GM19328 (cell line): ENCODE results near the gene NUDT4B.
"Not testable (repeated sequence)": the region's sequence is repeated elsewhere in the genome, so short reads cannot be mapped to it uniquely, and the experiment has no call there.

Source experiments
- ATAC-seq: cut with Tn5 transposase; IDR thresholded peaks from one replicate; pipeline ENCODE4 v1.9.1; 2021; ENCODE audit warnings: mild to moderate bottlenecking, moderate library complexity; ENCODE audit not compliant: unreplicated experiment

The NUDT4B gene

DNA sequence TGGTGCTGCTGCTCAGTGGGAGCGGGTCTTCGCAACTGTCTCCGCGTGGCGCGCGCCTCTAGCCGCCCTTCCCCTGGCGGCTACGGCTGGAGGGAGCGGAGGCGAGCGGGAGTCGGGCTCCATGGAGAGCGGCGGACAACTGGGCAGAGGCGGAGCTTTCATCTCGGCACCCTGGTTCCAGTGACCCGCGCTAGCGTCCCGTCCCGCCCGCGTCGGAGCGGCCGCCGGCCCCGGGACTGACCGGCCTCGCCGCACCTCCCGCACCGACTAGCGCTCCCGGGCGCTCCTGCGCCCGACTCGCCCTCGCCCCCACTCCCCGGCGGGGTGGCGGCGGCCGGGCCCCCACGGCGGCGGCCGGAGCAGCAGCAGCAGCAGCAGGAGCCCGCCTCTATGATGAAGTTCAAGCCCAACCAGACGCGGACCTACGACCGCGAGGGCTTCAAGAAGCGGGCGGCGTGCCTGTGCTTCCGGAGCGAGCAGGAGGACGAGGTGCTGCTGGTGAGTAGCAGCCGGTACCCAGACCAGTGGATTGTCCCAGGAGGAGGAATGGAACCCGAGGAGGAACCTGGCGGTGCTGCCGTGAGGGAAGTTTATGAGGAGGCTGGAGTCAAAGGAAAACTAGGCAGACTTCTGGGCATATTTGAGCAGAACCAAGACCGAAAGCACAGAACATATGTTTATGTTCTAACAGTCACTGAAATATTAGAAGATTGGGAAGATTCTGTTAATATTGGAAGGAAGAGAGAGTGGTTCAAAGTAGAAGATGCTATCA is at the start of gene NUDT4B:
Gene NUDT4B (plus strand): TSS at position 212 of the 772 bp plus-strand sequence. CDS start 179 bp downstream, at position 391.
- ATAC-seq = not testable (repeated sequence)

DNA sequence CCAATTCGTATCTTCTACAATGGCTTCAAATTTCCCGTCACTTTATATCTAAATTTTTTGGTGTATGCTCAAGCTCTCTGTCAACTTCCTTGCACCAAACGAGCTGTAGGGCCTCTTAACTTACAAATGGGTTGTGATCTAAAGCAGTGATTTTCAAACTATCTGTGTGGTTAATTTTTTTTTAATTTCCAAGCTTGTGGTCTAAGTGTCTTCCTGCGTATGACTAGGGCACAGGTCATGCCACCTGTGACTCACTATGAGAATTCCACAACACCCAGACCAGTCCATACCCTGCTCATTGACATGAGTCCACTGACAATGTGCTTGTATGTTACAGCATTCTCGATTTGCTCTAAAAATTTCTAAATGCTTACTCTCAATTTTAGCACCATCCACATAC is 49.2 kb upstream of the NUDT4B start:
- ATAC-seq = not testable (repeated sequence)

DNA sequence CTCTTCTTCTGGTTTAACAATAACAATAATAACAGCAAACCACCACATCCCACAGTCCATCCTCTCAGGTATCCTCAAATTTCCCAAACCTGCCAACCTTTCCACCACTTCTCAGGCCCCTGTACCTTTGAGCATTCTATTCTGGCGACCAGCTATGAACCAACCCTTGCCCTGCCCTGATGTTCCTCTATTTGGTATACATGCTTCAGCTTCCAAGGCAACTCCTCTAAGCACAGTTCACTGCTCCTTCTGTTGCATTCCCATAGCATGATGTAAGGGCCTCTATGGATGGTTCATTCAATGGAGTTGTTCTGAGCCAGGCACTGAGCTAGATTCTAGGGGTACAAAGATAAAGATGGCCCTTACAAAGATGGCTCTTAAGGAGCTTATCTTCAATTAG is 46.3 kb upstream of the NUDT4B start:
- ATAC-seq = not testable (repeated sequence)

DNA sequence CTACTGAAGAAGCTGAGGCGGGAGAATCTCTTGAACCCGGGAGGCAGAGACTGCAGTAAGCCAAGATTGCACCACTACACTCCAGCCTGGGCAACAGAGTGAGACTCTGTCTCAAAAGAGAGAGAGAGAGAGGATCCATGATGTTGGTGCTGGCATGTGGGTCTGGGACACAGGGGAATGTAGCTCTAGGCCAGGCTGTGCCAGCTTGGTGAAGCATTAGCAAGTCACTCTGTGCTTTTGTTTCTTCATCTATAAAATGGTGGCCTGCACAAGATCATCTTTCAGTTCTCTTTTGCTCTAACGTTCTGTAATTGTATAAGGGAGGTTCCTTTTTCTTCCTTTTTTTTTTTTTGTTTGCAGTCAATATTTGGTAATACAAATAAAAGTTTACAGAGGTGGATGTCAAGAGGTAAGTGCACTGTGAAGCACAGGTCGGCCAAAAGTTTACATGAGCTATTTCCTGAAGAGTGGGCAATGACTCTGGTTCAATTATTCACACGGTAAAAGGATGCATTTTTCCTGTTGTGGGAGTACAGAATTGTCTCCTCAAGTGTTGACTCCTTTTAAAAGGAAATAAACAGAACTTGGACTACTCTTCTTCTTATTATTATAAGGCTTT is 44.5 kb upstream of the NUDT4B start:
- ATAC-seq = not testable (repeated sequence)

DNA sequence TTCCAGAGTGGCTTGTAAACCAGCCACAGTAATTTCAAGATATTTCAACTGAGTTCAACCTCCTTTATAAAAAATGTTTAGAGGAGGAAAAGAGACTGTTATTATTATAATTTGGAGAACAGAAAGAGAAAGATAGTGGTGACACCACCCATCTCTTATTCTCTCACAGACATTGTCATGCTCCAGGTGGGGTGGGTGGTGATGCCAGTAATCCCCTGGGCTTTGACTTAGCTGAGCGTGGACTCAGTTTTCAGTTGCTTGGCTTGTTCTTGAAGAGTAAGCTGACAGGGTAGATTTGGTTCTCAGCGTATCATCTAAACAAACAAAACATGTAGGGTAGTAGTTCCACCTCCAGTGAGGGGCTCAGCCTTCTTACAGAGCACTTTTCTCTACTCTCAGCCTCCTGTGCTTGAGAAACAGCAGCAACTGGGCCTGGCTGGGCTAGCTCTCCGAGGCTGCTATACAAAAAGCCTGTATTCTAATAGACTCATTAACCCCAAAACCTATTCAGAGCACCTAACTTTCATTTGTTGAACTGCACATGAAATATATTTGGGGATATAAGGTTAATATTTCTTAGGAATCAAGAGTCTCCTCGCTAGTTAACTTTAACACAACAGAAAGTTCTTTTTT is 43.1 kb upstream of the NUDT4B start:
- not testable (repeated sequence) for ATAC-seq

DNA sequence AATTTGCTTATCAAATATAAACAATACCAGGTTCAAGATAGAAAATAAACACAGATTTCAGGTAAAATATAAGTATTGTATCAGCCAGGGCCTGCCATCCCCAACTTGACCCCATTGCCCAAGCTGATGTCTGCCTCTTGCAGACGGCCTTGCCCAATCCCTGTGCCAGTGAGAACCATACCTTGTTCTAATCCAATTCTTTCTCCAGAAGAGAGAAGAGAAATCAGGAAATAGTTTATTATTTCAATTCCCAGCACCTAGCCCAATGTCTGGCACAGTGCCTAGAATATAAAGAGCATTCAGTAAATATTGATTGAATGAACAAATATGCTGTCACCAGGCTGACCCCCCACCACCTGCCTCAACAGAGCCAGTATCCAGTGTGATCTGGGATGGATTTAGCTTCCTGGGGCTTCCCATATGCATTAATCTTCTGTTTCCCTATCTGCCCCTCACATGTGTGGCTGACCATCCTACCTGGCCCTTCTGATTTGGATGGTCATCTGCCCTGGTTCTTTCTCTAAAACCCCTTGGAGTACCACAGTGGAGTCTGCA is 39.7 kb upstream of the NUDT4B start:
- ATAC-seq = not testable (repeated sequence)

DNA sequence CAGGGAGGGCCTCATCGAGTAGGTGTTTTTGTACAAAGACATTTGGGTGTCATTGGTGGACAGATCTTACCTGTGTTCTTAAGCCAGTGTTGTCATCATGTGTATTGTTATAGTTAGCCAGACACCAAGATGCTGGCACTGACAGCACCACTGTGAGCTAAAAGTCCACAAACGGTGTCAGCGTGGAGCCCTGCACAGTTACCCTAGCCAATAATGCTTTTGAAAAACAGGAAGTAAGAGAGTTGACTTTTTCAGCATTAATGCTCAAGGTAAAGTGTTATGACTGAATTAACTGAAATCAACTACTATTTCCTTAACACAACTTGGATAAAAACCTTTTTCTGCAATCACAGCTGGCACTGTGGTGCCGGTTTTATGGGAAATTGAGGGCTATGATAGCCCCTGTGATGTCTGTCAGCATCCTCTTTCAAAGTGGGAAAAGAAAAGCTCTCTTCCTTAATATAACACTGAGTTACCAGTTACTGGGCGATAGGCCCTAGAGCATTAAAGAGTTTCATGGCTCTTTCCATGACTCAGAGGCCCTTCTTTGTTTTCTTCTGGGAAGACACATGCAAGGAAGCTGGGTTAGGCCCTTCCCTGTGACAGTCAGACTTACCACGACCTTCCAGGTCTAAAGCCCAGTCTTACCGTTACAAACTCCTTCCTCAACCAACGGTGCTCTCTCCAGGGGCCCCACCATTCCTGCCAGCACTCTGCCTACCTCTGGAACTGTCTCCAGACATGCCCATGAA is 37.6 kb upstream of the NUDT4B start:
- ATAC-seq = not testable (repeated sequence)

DNA sequence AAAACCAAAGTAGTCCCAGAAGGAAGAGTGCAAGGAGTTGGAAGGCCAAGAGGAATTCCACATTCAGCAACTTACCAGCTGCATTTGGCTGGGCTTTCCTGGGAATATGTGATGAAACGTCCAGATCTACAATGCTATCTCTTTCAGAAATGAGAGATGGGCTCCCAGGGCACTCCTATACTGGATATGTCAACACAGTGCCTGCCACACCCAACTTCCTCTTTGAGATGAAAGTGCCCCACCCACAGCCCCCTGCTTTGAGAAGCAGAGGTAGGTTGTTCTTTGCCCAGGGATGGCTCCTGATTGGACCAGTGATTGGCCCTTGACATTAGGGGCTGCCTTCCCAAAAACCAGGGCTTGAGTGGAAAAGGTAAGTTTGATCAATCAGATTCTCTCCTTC is 36.2 kb upstream of the NUDT4B start:
- not testable (repeated sequence) for ATAC-seq

DNA sequence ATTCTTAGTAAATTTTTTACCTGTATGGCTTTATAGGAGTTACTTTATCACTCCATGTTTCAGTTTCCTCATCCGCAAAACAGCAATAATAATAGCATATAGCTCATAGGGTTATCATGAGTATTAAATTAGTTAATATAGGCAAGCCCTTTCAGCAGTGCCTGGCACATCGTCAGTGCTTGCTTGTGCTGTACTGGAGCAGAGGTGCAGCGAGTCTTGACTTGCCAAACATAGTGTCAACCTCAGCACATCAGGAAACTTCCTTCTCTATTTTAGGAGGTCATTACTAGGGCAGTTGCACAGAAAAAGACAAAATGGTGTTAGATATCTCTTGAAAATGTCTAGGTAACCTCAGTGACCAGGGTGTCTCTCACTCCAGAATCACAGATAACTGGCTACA is 33.1 kb upstream of the NUDT4B start:
- not testable (repeated sequence) for ATAC-seq

DNA sequence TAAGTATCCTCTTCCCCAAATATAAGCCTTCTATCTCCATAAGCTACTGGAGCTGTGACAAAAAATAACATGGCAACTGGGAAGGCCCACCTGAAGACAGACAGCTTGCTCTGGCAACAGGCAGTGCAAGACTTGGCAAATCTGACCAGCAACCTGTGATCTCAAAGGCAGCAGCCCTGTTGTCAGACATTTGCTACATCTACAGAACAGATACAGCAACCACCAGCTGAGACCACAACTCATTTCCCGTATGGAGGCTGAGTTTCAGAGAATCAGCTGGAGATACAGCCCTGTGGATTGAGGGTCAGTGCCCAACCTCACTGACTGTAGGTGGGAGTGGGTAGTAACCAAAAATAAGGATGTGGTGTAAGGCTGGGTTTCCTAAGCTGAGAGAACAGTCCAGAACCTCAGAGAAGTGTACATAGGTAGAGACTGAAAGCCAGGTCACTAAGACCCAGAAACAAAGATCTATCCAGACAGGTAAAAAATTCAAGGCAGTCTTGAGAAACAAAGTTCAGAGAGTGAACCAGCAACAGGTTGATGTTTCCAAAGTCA is 31.5 kb upstream of the NUDT4B start:
- not testable (repeated sequence) for ATAC-seq

DNA sequence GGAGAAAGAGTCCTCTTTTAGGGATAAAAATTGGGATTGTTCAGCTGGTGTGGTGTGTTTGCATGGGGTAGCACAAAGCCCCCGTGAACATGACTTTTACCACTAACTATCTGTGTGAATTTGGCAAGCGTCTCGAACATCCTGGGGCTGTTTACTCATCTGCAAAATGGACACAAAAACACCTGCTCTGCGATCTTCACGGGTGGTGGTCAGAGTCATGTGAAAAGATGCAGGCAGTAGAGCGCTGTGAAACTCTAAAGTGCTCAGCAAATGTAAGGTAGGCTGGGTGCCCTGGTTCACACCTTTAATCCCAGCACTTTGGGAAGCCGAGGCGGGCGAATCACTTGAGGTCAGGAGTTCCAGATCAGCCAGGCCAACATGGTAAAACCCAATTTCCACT is 27.7 kb upstream of the NUDT4B start:
- ATAC-seq = not testable (repeated sequence)

DNA sequence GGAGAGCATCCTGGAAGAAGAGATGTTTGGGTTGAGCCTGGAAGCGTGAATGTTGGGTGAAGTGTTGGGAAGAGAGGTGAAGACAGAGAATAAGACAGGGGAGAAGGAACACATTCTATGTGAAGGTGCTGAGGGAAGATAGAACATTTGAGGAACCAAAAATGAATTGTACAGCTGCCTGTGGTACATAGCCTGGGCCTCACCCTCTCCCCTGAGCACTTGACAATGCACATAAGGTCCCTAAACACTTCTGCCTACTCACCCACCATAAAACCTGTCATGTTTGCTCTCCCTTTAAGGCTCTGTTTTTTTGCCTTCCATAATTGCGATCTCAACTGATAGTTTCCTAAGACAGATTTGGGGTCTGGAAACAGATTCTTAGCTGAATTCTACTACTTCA is 25.8 kb upstream of the NUDT4B start:
- not testable (repeated sequence) for ATAC-seq

DNA sequence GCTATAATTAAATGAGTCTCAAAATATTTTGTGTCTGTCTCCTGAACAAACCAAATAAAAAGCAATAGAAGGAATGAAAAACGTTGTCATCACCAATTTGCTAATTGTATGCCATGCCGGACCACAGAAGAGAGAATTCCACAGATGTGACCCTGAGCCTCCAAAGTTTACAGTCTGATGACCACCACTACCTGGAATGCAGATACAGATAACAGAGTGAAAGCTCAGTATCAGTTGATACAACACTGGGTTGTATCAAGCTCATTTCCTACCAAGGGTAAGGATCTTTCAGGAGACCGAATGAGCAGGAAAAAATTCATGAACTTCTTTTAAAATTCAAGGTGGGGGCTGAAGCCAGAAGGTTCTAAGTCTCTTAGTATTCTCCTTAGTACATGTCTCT is 25.1 kb upstream of the NUDT4B start:
- not testable (repeated sequence) for ATAC-seq

DNA sequence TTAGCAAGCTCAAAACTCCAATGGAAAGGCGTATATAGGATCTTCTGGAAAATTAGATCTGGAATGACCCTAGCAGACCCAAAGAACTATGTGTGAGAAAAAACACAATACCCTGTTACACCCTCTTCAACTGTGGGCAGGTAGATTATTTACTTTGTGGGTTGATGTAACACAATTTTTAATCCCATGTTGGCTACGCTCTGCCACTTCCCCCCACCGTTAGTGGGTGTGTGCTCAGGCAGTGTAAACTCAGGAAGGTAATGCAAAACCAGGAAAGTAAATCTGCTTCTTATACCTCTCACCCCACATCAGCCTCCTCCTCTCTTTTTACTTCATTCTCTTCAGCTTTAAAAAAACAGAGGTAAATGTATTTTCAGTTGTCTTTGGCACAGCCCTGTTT is 23.7 kb upstream of the NUDT4B start:
- ATAC-seq = not testable (repeated sequence)

DNA sequence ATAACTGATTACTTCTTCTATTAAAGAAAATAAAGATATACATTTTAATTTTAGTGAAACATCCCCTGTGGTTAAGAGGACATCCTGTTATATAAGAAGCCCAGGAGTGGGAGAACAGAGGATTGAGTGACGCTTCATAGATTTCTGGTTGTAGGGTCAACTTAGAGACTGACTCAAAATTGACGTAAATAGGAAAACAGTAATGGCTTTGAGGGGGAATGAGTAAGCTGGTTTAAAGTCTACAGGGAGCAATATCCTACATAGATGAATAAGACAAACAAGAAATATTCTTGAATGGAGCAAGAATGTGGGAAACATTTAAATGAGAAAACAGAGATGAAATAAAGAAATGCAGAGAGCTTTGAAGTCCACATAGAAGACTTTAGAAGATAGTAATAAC is 20.7 kb upstream of the NUDT4B start:
- ATAC-seq = not testable (repeated sequence)

DNA sequence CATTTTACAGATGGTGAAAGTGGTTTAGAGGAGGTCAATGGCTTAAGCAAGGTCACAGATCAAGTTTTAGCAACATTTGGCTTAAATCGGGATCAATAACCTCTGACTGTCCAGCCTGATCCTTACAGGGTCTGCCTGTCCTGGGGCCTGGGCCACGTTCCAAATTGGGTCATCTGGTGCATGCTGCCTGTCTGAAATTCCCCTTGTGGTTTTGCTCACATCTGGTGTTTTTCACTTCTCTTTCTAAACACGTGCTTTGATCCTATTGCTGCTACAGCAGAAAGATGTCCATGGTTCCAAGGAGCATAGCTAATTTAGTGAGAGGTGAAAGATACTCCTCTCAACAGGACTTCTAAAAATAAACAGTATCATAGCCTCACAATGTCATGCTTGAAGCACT is 19.4 kb upstream of the NUDT4B start:
- peak; percentile 51 for ATAC-seq

DNA sequence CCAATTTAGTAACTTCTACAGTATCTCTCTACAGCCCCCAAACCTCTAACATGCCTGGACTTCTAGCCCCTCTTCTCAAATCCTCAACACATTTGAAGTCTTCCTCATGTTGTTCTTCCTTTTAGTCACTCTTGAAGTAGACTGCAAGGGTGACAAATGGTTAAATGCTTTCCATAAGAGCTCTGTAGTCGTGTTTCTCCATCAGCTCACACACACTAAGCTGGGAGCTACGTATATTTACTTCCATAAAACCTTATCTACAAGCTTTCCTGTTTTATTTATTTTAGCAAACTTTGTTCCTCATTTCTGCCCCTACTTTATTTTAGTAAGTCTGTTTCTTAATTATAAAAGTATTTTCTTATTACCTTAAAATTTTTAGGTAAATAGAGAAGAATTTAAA is 19.0 kb upstream of the NUDT4B start:
- ATAC-seq = not testable (repeated sequence)

DNA sequence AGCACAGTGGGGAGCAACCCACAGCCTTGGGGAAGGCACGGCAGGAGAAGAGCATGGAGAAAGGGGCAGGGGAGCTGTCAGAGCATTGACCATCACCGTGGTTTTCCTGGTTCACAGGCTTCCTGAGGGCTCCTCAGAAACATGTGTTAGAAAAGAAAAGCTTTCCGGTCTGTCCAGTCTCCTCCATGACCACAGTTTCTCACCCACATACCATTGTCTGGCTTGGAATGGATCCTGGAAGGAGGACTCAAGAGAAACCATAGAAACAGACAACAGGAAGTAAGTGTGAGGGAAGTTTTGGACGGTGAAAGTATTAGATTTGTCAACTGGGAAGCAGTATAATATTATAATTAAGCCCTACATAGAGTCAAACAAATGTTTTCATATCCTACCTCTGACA is 16.3 kb upstream of the NUDT4B start:
- not testable (repeated sequence) for ATAC-seq

DNA sequence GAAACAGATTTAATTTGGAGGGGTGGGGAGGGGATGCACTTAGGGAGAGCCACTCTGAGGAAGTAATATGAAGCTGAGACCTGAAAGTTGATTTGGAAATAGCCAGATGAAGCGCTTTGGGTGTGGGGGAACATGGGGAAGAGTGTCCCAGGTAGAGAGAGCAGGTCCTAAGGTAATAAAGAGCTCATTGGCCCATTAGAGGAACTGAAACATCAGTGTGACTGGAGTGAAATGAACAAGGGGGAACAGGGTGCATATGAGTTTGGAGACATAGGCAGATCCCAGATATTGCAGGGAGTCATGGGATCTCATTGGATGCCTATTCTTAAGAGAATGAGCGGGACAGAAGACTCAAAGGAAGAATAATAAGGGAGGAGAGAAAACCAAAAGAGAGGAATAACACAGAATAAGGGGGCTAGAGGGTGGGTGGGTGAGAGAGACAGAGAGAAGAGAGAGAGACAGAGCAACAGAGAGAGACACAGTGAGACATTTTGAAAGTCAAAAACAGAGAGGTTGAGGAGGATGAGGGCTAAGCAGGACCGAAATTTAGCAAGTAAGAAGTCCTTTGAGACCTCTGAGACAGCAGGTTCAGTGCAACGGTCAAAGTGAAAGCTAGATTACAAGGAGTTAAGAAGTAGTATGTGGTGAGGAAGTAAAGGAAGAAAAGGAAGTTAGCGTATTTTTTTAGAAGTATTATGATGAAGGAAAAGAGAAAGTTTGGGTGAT is 14.8 kb upstream of the NUDT4B start:
- peak; percentile 57 for ATAC-seq

DNA sequence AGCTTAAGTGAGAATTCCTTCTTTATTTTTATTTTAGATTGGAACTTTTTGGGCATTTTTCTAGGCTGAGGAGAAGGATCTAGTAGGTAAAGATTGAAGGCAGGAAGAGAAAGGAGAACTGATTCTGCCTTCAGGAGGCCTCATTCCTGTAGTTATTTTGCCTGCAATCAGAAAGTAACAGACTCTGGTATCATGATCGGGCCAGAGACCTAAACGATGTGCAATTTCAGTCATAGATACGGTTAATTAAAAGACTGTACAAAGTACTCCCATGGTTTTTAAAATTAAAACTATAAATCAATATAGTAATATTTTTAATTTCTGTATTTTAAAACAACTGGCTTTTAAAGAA is 14.3 kb upstream of the NUDT4B start:
- ATAC-seq = not testable (repeated sequence)
